OCI-LY1 (cell line): ENCODE results near the gene RNF8.
"Not testable (repeated sequence)": the region's sequence is repeated elsewhere in the genome, so short reads cannot be mapped to it uniquely, and the experiment has no call there.

Experiments used
- H2AFZ ChIP-seq: fragments of 200-600 bp; sonication (generic), shearing (Covaris generic); 2 replicates; pipeline ENCODE4 v1.6.0; 2014; ENCODE audit warnings: antibody characterized with exemption, mild to moderate bottlenecking, low read length
- H3F3A ChIP-seq: fragments of 200-600 bp; sonication (generic), shearing (Covaris generic); 2 replicates; pipeline ENCODE4 v1.6.0; 2014; ENCODE audit warnings: mild to moderate bottlenecking, antibody characterized with exemption, low read length, moderate library complexity; ENCODE audit not compliant: insufficient read depth
- H3K27ac ChIP-seq: fragments of 200-600 bp; sonication (generic); 2 replicates; pipeline ENCODE4 v1.5.1; 2014; ENCODE audit warnings: low read length, mixed run types, mild to moderate bottlenecking, low read depth; ENCODE audit not compliant: poor library complexity, severe bottlenecking
- H3K27me3 ChIP-seq: fragments of 200-600 bp; sonication (generic); 2 replicates; pipeline ENCODE4 v1.6.0; 2014; ENCODE audit warnings: antibody characterized with exemption, mild to moderate bottlenecking, low read length, moderate library complexity; ENCODE audit not compliant: insufficient read depth
- H3K36me3 ChIP-seq: fragments of 200-600 bp; sonication (generic); 2 replicates; pipeline ENCODE4 v1.6.1; 2014; ENCODE audit warnings: mild to moderate bottlenecking, antibody characterized with exemption, low read length, moderate library complexity, mixed read lengths; ENCODE audit not compliant: insufficient read depth
- H3K4me1 ChIP-seq: fragments of 200-600 bp; sonication (generic); 2 replicates; pipeline ENCODE4 v1.5.1; 2014; ENCODE audit warnings: mild to moderate bottlenecking, low read length, moderate library complexity; ENCODE audit not compliant: insufficient read depth, severe bottlenecking
- H3K4me2 ChIP-seq: fragments of 200-600 bp; sonication (generic), shearing (Covaris generic); 2 replicates; pipeline ENCODE4 v1.6.1; 2014; ENCODE audit warnings: low read length
- H3K4me3 ChIP-seq: fragments of 200-600 bp; sonication (generic); 2 replicates; pipeline ENCODE4 v1.5.1; 2014; ENCODE audit warnings: low read length, low read depth, mild to moderate bottlenecking, mixed read lengths; ENCODE audit not compliant: poor library complexity, severe bottlenecking
- H3K79me2 ChIP-seq: fragments of 200-600 bp; shearing (Covaris generic); 2 replicates; pipeline ENCODE4 v1.6.1; 2016; ENCODE audit warnings: mixed run types, low read length, mixed read lengths; ENCODE audit not compliant: insufficient read depth
- H3K9ac ChIP-seq: fragments of 200-600 bp; sonication (generic), shearing (Covaris generic); 2 replicates; pipeline ENCODE4 v1.6.1; 2014; ENCODE audit warnings: mild to moderate bottlenecking, low read length, mixed read lengths
- H3K9me2 ChIP-seq: fragments of 200-600 bp; sonication (generic), shearing (Covaris generic); 2 replicates; pipeline ENCODE4 v1.6.1; 2014; ENCODE audit warnings: low read depth, mild to moderate bottlenecking, low read length, mixed read lengths
- H3K9me3 ChIP-seq: fragments of 200-600 bp; shearing (Covaris generic); 2 replicates; pipeline ENCODE4 v1.6.1; 2014; ENCODE audit warnings: low read length, mixed read lengths
- H4K20me1 ChIP-seq: fragments of 200-600 bp; sonication (generic), shearing (Covaris generic); 2 replicates; pipeline ENCODE4 v1.6.0; 2016; ENCODE audit warnings: mild to moderate bottlenecking, low read length; ENCODE audit not compliant: insufficient read depth
- CTCF ChIP-seq: fragments of 200-600 bp; sonication (generic), shearing (Covaris generic); IDR thresholded peaks from 2 replicates; pipeline ENCODE4 v1.5.1; 2017; ENCODE audit warnings: mild to moderate bottlenecking, antibody characterized with exemption, low read length, moderate library complexity, mixed read lengths
- EZH2 ChIP-seq: fragments of 200-600 bp; sonication (generic), shearing (Covaris generic); IDR thresholded peaks from 2 replicates; pipeline ENCODE4 v1.8.0; 2017; ENCODE audit warnings: borderline replicate concordance, mixed run types, mild to moderate bottlenecking, antibody characterized with exemption, low read length, moderate library complexity, mixed read lengths

Gene RNF8

GRCh38 chr6:37324131-37325033 lies 29.4 kb upstream of the RNF8 start:
- TF ChIP-seq CTCF (no peak), EZH2 (no peak)
- H3K4me3 ChIP-seq = no peak overlapping the region
- no peaks in the 10 kb centered on the region for H3K79me2 ChIP-seq
- no peaks in the 10 kb centered on the region for H4K20me1 ChIP-seq
- H3K27ac ChIP-seq = no peak overlapping the region
- no peaks in the 10 kb centered on the region for H3K36me3 ChIP-seq
- H3K9ac ChIP-seq = no peak overlapping the region
- H3K4me2 ChIP-seq = no peak overlapping the region
- no peak overlapping the region for H2AFZ ChIP-seq
- H3K4me1 ChIP-seq = no peaks in the 10 kb centered on the region
- no peaks in the 10 kb centered on the region for H3K27me3 ChIP-seq
- no peaks in the 10 kb centered on the region for H3K9me3 ChIP-seq
- H3F3A ChIP-seq = no peaks in the 10 kb centered on the region
- H3K9me2 ChIP-seq = no peaks in the 10 kb centered on the region

- not testable (repeated sequence) for H3K4me3 ChIP-seq, H3K9me2 ChIP-seq, H2AFZ ChIP-seq, H3K27ac ChIP-seq, H4K20me1 ChIP-seq, H3K79me2 ChIP-seq, H3K4me2 ChIP-seq, H3K9ac ChIP-seq, H3K4me1 ChIP-seq, H3F3A ChIP-seq, H3K27me3 ChIP-seq, H3K9me3 ChIP-seq
- H3K36me3 ChIP-seq = peaks cover 16% of the 10 kb centered on the region; the same call in 1 of the 2 replicates
These were observed 23.4 kb upstream of the RNF8 start for GRCh38 chr6:37330345-37330744.

GRCh38 chr6:37331047-37331446 lies 22.7 kb upstream of the RNF8 start:
- no peak for TF ChIP-seq CTCF
- TF ChIP-seq EZH2 = no peak
- Histone ChIP-seq H3K9me2 (no peaks in the 10 kb centered on the region), H2AFZ (no peak overlapping the region)

GRCh38 chr6:37332894-37333293 lies 20.9 kb upstream of the RNF8 start:
- no peak for TF ChIP-seq CTCF
- no peak for TF ChIP-seq EZH2
- H3K79me2 ChIP-seq = no peaks in the 10 kb centered on the region
- no peaks in the 10 kb centered on the region for H3K4me1 ChIP-seq
- no peak overlapping the region for H3K4me2 ChIP-seq
- no peaks in the 10 kb centered on the region for H4K20me1 ChIP-seq
- no peak overlapping the region for H3K9ac ChIP-seq
- H3K36me3 ChIP-seq = peaks cover 16% of the 10 kb centered on the region; the same call in 1 of the 2 replicates
- no peaks in the 10 kb centered on the region for H3K9me3 ChIP-seq
- no peaks in the 10 kb centered on the region for H3K9me2 ChIP-seq
- H3K4me3 ChIP-seq = no peak overlapping the region
- no peaks in the 10 kb centered on the region for H3K27me3 ChIP-seq
- H3F3A ChIP-seq = no peaks in the 10 kb centered on the region
- H2AFZ ChIP-seq = no peak overlapping the region
- no peak overlapping the region for H3K27ac ChIP-seq

More at GRCh38 chr6:37331047-37331446, 22.7 kb upstream of the RNF8 start:
- no peaks in the 10 kb centered on the region for H3K79me2 ChIP-seq
- no peak overlapping the region for H3K4me2 ChIP-seq
- peaks cover 16% of the 10 kb centered on the region; the same call in 1 of the 2 replicates for H3K36me3 ChIP-seq
- no peaks in the 10 kb centered on the region for H3F3A ChIP-seq
- no peaks in the 10 kb centered on the region for H4K20me1 ChIP-seq
- H3K4me3 ChIP-seq = no peak overlapping the region
- H3K27ac ChIP-seq = no peak overlapping the region
- no peaks in the 10 kb centered on the region for H3K9me3 ChIP-seq
- H3K27me3 ChIP-seq = no peaks in the 10 kb centered on the region
- no peak overlapping the region for H3K9ac ChIP-seq
- H3K4me1 ChIP-seq = no peaks in the 10 kb centered on the region
